ENCODE results near the gene APIP.
"Not testable (repeated sequence)": the region's sequence is repeated elsewhere in the genome, so short reads cannot be mapped to it uniquely, and the experiment has no call there.

The APIP gene

DNA sequence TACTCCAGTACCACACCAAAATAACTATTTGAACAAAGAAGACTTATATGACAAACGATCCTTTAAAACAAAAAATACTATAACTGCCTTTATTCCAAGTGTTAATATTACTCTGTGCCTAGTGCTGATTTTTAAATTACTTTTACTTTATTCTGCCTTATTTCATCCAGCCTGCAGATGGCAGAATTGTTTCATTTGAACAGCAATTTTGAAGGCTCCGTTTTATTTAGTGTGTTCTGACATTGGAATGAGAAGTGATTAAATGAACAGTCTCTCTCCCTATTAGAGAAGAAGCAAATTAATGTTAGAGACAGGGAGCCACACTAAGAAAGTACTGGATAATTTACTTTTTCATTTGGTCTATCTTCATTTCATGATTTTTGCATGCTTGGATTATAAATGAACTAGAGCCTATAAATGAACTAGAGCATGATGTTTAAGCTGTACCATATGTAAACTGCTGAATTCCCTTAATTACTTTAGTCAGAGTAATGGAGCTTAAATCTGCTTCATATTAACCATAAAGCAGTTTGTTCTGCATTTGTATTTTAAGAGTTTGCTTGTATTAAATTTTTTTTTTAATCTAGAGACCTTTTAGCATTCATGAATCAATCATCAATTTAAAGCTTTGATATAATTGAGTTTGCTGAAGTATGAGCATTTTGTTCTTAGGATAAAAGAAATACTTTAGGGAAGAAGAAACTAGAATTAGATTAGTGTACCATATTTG is 10.1 kb upstream of the APIP start:
- peak in 1 of 3 donors; percentile 46 for DNase-seq (ENCODE audit: low read depth in 2 of 3, low spot score in 1 of 3)

DNA sequence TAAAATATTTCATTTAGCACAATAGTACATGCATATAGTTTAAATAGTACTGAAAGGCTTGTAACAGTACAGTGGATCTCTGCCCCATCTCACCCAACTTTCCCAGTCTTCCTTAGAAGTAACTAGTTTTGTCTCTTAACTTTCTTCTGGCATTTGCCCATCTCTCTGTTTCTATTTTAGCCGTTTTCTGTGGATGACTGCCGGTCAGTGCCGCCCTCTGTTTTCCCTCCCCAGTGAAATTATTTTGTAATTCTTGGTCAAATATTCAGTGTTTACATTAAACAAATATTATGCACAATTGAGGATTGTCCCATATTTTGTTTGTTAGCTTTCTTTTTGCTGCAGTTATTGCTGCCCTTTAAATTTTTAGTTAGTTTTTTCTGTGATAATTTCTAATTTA is 8.5 kb upstream of the APIP start:
- DNase-seq (ENCODE audit: low read depth in 2 of 3, low spot score in 1 of 3): no peak

DNA sequence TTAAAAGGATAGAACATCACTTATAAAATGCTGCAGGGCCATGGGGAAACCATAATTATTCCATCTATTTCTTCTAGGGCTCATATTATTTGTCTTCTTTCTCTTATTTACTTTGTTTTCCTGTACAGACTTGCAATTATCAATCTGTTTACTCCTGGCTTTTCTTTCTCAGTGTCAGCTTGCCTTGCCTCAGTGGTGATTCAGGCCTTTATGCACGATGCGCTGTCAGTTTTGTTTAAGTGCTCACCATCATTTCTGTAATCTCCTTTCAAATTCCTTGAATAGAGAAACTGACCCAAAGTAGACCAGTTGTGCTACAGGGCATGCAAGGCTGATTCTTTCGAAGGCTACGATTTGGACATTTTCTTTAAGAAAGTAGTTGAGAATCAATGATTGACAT is 5.0 kb upstream of the APIP start:
- DNase-seq (ENCODE audit: low read depth in 2 of 3, low spot score in 1 of 3): no peak

DNA sequence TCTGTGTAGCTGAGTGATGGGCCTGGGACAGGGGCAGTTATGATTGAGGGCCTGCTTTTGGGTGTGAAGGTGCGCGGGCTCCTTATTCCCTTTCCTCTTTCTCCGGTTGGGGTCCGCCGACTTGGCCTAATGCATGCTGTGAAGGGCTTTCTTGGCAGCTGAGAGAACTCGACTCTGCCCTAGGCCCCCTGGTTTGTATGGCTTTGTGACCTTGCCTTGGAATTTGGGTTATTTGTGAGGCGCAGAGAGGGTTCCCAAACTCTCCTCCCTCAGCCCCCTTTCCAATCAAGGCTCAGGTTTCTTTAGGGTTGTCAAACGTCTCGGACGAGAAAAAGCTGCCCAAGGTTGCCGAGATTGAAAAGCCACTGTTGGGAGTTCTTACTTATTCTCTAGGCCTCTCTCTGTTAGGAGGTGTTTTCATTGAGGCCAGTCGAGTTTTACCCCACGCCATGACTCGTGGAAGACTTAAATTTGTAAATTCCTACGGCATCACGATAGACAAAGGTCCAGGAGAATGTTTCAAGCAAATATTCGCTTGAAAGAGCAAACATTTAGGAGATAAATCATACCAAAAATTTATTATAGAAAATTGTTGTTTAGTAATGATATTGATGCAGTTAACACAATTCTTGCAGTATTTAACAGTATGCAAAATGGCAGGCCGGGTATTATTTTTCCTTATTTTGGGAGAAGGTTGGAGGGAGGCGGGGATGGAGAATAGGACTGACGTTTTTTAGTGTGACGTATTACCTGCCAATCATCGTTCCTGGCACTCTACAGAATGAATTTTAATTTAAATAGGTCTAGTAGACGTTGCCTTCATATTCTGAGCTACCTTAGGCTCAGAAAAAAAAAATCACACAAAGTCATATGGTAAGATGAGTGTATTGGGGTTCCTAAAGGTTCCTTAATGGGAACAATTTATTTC is 928 bp upstream of the APIP start:
- DNase-seq (ENCODE audit: low read depth in 2 of 3, low spot score in 1 of 3): no peak

DNA sequence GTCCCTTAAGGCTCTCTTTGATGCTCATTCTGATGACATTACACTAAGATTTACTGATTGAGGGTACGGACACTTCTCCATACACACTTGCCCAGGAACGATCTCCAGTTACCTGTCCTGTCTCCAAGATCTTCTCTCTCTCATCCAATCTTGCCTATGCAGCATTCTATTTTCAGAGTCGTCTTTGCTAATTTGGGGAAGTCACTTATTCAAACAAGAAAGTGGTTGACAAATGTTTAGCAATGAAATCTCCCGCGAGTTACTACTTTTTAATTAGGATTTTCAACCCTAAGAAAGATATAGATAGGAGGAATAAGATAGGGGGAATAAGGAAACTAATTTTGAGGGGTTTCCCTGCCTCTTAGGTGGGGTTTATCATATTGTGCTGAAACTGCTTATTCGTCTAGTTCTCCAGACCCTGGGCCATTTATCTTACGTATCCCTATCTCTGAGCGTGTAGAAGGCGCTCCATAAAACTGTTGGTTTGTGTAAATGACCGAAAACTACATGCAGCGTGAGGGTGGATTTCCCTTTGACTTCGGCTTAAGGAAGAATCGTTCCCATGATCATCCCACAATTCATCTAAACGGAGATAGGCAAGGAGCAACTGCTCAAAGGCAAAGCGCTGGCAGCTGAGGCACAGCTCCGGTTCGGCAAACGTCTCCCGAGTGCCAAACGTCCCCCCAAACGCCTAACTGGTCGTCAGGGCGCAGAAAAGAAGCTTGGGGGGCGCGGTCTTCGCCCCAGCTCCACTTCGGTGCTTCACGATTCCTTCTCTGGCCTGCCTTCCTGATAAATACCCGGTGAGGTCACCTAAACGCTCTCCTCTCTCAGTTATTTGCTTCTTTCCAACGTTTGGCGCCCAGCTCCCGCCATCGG is 804 bp downstream of the APIP start:
- DNase-seq (ENCODE audit: low read depth in 2 of 3, low spot score in 1 of 3): no peak

DNA sequence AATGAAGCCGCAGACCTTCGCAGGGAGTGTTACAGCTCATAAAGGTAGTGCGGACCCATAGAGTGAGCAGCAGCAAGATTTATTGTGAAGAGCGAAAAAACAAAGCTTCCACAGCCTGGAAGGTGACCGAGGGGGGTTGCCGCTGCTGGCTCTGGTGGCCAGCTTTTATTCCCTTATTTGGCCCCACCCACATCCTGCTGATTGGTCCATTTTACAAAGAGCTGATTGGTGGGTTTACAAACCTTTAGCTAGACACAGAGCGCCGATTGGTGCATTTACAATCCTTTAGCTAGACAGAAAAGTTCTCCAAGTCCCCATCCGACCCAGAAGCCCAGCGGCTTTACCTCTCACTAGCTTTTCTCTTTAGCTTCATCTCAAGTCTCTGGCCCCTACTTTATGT is 2.6 kb downstream of the APIP start:
- DNase-seq (ENCODE audit: low read depth in 2 of 3, low spot score in 1 of 3): not testable (repeated sequence)

DNA sequence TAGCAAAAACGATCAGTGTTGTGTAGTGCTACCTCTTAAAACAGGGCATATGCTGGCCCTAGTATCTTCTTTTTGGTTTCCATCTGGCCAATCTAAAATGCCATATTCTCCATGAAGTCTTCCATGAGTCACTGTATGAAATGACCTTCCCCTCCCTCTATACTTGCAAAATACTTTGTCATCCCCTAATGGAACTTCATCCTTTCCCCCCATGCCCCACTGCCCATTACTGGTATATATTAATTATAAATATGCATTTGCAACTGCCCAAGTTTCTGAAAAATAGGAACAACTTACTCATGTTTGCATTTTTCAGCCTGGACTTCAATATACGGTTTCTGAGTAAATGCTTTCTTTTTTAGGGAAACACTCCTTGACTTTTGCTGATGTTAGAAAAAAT is 4.5 kb downstream of the APIP start:
- no peak for DNase-seq (ENCODE audit: low read depth in 2 of 3, low spot score in 1 of 3)

DNA sequence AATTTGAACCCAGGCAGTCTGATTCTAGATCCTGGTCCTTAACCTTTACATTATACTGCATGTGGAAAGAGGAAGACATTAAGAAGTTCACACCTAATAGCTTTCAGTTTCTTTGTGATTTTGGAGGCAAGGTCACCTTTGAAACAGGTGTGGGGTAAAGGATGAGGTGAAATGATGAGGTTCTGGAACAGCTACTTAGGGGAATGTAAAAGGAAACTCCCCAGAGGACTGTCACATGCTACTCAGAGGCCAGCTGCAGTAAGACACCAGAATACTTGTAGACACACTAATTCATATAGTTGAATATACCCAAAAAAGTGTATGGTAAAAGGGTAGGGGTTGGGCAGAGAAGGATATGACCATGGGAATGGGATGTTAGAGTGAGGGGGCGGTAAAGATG is 5.4 kb downstream of the APIP start:
- DNase-seq (ENCODE audit: low read depth in 2 of 3, low spot score in 1 of 3): no peak

DNA sequence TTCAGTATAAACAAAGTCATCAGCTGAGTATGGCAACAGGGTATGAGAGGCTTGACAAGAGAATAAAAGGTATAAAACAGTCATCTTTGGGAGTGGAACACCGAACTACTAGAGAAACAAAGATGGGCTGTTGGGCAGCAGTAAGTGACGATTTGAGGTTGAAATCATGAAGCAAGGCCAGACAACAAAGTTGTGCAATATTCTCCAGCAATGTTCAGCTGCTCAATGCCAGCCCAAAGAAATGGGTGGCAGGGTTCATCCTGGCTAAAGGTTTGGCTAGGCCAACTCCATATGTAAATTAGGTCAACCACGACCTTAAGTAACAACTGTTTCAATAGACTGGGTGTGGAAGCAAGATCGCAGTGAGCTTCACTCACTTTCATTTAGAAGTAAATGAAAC is 6.2 kb downstream of the APIP start:
- DNase-seq (ENCODE audit: low read depth in 2 of 3, low spot score in 1 of 3): no peak

DNA sequence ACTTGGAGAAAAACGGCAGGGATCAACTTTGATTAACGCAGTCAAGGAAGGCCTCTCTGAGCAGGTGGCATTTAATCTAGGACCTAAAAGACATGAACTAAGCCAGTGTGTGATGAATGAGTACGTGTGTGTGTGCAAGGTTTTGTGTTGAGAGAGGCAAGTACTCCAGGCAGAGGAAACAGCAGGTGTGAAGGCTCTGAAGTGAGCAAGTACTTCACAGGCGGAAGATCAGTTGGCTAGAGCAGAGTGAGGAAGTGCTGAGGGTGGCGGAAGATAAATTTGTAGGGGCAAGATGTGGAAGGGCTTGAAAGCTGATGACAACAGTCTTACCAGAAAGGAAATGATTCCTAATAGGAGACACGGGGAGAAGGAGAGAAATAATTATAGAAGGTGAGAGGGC is 6.8 kb downstream of the APIP start:
- no peak for DNase-seq (ENCODE audit: low read depth in 2 of 3, low spot score in 1 of 3)

DNA sequence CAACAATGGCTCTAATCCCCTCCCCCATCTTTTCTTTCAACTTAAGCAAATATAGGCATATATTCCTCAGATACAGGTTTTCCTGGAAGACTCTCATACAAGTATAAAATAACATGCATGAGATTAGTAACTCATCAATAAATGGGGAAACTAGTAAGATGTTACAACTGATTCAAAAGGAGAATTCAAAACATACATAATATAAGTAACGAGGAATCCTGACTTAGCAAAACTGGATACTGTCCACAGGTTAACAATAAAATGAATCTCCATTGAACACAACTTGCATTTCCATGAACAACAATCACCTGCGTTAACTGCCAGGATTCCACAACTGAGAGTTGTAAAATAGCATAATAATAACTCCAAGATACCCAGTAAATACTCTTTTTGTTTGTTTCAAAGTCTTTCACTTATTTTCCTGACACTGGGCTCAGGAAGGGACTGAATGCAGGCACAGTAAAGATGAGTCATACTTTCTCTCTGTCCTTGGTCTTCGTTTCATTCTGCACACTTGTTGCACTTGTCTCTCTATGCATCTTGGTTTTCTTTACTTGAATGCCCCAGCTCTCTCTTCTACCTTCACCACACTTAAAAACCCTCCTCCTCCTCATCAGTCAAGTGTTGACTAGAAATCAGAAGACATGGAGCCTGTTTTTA is 8.1 kb downstream of the APIP start:
- no peak for DNase-seq (ENCODE audit: low read depth in 2 of 3, low spot score in 1 of 3)

DNA sequence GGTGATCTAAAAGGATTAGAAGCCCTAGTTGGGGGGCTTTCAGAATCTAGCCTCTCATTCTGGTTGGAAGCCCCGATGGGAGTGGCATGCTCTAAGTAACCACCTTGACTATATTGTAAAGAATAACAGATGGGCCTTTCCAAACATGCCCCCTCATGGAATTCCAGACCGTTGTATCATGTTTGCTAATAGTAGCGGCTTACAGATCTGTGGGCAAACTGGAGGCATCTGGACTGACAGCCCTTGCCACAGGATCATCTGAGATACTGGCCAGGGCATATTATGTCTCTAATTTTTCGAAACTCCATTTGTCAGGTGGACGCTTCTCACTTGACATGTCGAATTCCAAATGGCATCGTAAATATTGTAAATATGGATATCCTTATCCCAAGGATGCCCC is 10.5 kb downstream of the APIP start:
- DNase-seq (ENCODE audit: low read depth in 2 of 3, low spot score in 1 of 3): no peak

DNA sequence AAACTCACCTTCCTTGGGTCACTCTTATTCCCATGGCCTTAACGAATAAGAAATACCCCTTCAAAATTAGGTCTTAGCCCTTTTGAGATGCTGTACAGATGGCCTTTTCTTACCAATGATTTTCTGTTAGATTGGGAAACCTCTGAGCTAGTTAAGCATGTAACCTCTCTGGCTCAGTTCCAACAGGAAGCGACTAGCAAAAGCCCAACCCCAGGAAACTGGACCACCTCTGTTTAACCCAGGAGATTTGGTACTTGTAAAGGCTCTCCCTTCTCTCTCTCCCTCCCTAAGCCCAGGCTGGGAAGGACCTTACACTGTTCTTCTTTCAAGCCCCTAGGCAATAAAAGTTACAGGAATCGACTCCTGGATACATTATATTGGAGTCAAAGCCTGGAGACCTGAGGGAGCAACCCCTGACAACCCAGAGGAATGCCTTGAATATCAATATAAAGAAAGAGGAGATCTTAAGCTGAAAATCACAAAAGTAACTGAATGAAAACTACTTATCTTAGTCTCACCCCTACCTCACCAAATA is 11.7 kb downstream of the APIP start:
- no peak for DNase-seq (ENCODE audit: low read depth in 2 of 3, low spot score in 1 of 3)

DNA sequence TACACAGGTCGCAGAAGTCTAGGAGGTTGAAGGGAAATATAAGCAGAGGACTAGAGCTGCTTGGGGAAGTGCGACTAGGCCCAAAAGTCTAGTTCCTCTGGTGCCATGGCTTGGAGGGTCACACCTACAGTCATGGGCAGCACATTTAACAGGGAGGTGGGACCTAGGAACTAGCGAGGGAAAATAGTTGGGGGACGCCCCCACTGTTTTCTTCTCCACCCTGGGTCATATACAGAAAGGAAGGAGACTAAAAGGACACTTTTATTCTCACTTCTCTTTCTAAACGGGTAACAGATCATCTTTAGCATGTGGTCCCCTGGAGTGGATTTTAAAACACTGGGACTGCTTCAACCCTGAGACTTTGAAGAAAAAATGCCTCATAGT is 16.6 kb downstream of the APIP start:
- no peak for DNase-seq (ENCODE audit: low read depth in 2 of 3, low spot score in 1 of 3)

DNA sequence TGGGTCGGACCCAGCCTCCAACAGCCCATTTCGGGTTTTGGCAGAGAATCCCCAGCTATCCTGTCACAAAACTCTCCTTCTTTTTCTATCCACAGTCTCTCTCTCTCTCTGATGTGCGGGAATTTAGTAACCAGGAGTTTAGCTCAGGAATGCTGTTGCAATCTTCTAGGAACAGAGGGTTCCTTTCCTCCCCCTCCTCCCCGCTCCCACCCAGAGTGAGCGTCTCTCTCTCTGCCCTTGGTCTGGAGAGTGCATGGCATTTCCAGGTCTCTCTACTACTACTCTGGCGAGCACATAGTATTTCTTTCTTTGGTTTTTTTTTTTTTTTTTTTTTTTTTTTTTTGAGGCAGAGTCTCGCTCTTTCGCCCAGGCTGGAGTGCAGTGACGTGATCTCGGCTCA is 17.7 kb downstream of the APIP start:
- no peak for DNase-seq (ENCODE audit: low read depth in 2 of 3, low spot score in 1 of 3)

DNA sequence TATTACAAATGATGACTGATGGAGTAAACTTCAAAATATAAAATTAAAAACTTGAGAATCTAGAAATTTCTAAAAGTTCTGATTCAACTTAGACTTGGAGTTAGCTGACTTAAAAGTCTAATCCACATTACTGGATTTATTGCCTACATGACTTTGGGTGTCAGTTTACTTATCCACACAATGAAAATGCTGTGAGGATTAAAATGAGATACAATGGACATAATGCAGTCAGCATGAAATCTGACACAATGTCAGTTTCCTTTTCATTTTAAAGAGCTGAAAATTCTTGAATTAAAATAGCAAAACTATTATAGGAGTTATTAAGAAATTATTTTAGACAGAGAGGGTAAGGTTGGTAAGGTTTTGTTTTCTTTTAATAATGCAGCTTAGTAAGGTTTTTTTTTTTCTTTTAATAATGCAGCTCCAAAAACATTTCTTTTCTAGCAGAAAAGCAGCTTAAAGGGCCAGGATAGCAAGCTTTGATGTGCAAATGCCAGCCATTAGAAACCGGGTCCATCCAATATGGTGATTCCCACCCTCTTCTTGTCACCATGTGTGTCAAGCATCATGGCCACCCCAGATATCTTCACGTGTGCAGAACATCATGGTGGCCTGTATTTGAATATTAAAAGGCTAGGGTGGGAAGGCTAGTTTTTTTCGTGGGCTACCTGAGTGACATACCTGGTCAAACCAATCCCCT is 18.9 kb downstream of the APIP start:
- no peak for DNase-seq (ENCODE audit: low read depth in 2 of 3, low spot score in 1 of 3)

DNA sequence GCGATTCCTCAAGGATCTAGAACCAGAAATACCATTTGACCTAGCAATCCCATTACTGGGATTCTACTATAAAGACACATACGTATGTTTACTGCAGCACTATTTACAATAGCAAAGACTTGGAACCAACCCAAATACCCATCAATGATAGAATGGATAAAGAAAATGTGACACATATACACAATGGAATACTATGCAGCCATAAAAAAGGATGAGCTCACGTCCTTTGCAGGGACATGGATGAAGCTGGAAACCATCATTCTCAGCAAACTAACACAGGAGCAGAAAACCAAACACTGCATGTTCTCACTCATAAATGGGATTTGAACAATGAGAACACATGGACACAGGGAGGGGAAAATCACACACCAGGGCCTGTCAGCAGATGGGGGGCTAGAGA is 20.0 kb downstream of the APIP start:
- not testable (repeated sequence) for DNase-seq (ENCODE audit: low read depth in 2 of 3, low spot score in 1 of 3)

DNA sequence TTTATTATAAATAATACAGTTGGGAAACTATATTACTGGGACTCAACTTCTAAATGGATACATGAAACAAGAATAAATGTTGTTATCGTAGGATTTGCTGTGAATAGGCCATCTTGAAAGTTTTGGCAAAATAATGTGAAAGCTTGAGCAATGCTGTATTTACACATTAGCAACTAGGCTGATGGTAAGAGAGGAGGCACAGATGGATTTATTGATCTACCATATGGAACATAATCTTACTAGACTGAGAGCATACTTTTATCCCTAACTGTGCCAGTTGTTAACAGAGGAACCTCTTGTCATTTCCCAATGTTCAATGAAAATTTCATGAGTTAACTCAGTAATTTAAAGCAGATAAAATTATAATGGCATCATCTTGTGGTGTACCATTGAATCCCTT is 22.8 kb downstream of the APIP start:
- DNase-seq (ENCODE audit: low read depth in 2 of 3, low spot score in 1 of 3): no peak

DNA sequence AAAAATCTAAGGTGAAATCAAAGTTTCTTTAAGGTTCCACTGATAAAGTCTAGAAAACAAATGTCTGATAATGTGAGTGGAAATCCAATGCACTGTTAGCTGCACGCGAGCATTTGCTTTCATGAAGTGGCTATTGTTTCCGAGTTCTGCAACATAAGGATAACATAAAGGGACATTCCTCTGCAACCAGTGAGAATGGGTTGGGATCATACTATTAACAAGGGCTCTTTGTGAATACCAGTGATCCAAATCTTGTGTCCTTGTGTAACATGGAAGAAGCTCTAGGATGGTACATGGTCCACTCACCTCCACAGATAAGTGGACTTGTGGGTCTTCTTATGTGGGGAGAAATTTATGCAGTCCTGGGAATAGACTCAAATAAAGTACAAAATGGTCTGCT is 24.6 kb downstream of the APIP start:
- DNase-seq (ENCODE audit: low read depth in 2 of 3, low spot score in 1 of 3): no peak

DNA sequence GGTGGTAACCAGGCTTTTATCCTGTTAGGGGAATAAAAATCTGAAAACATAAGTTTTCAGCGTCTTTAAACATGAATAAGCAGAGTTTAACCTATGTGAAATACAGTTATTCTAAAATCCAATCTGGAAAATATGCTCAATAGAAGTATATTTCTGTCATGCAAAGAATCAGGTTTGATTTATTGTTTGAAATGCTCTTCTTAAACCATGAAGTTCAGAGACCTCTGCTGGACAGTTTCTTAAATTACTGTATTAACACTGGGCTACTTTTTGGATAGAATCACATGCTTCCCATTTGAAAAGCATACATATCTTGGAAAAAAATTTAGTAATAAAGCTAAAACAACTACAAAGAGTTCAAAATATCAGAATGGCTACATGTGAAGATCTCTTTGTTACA is 25.4 kb downstream of the APIP start:
- DNase-seq (ENCODE audit: low read depth in 2 of 3, low spot score in 1 of 3): no peak

Measured in stimulated activated CD4-positive, alpha-beta T cell treated with anti-CD3 and anti-CD28 coated beads, Interleukin-12 subunit alpha, Interleukin-12 subunit beta, amount 100 ng/mL, for 48 hours (primary cell).